Esophagus squamous epithelium (tissue), 4 donors: ENCODE results near the gene GALM.

Source experiments
- POLR2A ChIP-seq, 4 donors: fragments of 450-650 bp; IDR thresholded peaks; one replicate each; pipeline ENCODE4 v1.6.1; 2017; ENCODE audit warnings: antibody characterized with exemption in 4 of 4, mild to moderate bottlenecking in 4 of 4, moderate library complexity in 3 of 4
- TF ChIP-seq, protein P1 (sequence below), 6 experiments: fragments of 450-650 bp in 4 of 6; fragments of 200-600 bp in 2 of 6; sonication (generic) in 2 of 6; IDR thresholded peaks; one replicate each; pipeline ENCODE4 v1.5.1; 2016 to 2019; ENCODE audit warnings: antibody characterized with exemption in 6 of 6, mild to moderate bottlenecking in 4 of 6, moderate library complexity in 4 of 6

DNA sequence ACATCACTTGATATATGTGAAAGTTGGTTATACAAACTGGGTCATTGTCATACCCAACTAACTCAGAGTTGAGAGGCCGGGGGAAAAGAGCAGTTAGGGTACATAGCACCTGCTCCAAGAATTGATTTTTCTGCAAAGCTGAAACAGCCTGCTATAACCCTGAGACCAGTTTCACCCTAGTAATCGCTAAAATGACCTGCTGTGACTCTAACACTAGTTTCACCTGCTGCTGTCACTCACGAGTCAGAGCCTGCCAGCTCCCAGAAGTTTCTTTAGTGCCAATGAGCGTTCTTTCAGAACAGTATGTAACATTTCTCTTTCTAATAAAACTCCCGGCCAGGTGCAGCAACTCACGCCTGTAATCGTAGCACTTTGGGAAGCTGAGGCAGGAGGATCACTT is 57.3 kb downstream of the GALM start:
- TF ChIP-seq, protein P1, sequence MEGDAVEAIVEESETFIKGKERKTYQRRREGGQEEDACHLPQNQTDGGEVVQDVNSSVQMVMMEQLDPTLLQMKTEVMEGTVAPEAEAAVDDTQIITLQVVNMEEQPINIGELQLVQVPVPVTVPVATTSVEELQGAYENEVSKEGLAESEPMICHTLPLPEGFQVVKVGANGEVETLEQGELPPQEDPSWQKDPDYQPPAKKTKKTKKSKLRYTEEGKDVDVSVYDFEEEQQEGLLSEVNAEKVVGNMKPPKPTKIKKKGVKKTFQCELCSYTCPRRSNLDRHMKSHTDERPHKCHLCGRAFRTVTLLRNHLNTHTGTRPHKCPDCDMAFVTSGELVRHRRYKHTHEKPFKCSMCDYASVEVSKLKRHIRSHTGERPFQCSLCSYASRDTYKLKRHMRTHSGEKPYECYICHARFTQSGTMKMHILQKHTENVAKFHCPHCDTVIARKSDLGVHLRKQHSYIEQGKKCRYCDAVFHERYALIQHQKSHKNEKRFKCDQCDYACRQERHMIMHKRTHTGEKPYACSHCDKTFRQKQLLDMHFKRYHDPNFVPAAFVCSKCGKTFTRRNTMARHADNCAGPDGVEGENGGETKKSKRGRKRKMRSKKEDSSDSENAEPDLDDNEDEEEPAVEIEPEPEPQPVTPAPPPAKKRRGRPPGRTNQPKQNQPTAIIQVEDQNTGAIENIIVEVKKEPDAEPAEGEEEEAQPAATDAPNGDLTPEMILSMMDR (IDR thresholded peaks at IDR 0.05): no peak
- TF ChIP-seq POLR2A (IDR thresholded peaks at IDR 0.05): no peak
